Pancreas (tissue), 10 donors: ENCODE data around the gene KRT73. TPM values are rescaled to one million over a fixed set of nuclear protein-coding genes. Genes with fewer than 3 reads are reported as not detected.

ENCODE experiments used
- ATAC-seq, 4 donors: fragments of 200-7000 bp; cut with Tn5 transposase; one replicate each; pipeline versions ENCODE4 v1.8.0 to v1.9.1; 2020; ENCODE audit warnings: mild to moderate bottlenecking in 4 of 4, moderate library complexity in 4 of 4
- DNase-seq, 6 donors: peaks; one replicate each; pipeline ENCODE4 v3.0.0-alpha.2; 2020
- FAIRE-seq: peaks from 2 replicates; lab custom pipeline; 2012; peaks lifted over from hg19 to GRCh38; lab: Jason Lieb, UNC
- H3K27ac ChIP-seq, 4 donors: fragments of 200-600 bp; sonication (generic); 1 replicate in 3 of 4; 2 replicates in 1 of 4; pipeline versions ENCODE4 v1.5.0 to v1.8.0; 2020
- H3K27me3 ChIP-seq, 4 donors: fragments of 200-600 bp; one replicate each; pipeline ENCODE4 v1.8.0; 2021
- H3K36me3 ChIP-seq, 3 donors: fragments of 200-600 bp; sonication (generic) in 1 of 3; one replicate each; pipeline versions ENCODE4 v1.5.0 to v1.8.0; 2020 to 2021
- H3K4me1 ChIP-seq, 3 donors: fragments of 200-600 bp; one replicate each; pipeline ENCODE4 v1.8.0; 2021
- H3K4me3 ChIP-seq, 4 donors: fragments of 200-600 bp; sonication (generic) in 2 of 4; one replicate each; pipeline versions ENCODE4 v1.5.0 to v1.8.0; 2020 to 2021
- H3K9me3 ChIP-seq, 4 donors: fragments of 200-600 bp; one replicate each; pipeline ENCODE4 v1.8.0; 2021
- CTCF ChIP-seq, 4 donors: fragments of 200-600 bp; sonication (generic) in 3 of 4; IDR thresholded peaks; one replicate each; pipeline versions ENCODE4 v1.5.0 to v1.8.0; 2021; ENCODE audit warnings: antibody characterized with exemption in 4 of 4
- WGBS, 2 donors: extraction: QIAGEN DNeasy Blood & Tissue Kit; methylation state at CpG; one replicate each; pipeline ENCODE4 v1.1.7; 2013; 5-methylcytosine and 5-hydroxymethylcytosine counted together
- intact Hi-C, 3 donors: fragments of 100-400 bp; cut with DNase I; formaldehyde crosslinking; loops; one replicate each; pipeline versions ENCODE4 v1.11.1 to v1.14.2; 2022
- polyA plus RNA-seq, 2 donors: library from polyadenylated mRNA; stranded (reverse); fragments of 200-250 nt; gene quantifications; one replicate each; pipeline ENCODE4 v1.2.3, GENCODE V29; 2013
- total RNA-seq, 6 donors: library from RNA; stranded (reverse); fragmentation: NEBNext Ultra II Directional in 4 of 6; extraction: Animal tissue kit (Norgen Biotek cat#: 25700) in 4 of 6; gene quantifications; one replicate each; pipeline versions ENCODE4 v1.2.1 to v1.2.4, GENCODE V29; 2021 to 2023
- donor health status: healthy with polysubstance abuse.
- donor health status: DM: no; HTN: no; CAD: no; lungs with moderate emphysema.
- donor health status: DM: no; HTN: no; CAD: no.
- donor health status: control.
- donor health status: control.
- donor health status: Bipolar disorder and iron deficiency.
- donor health status: DM: yes; HTN: yes; CAD: no.
- donor health status: DM: no; HTN: no; CAD: no.
- donor health status: DM: no; HTN: no; CAD: no.
- donor health status: DM: yes; HTN: yes; CAD: no.

The KRT73 gene
- total and polyA plus RNA-seq, 8 donors, result not detected

- ATAC-seq (peak in 2 of 4 donors; percentile 18 to 30), DNase-seq (no peak), FAIRE-seq (no peak)
- Histone ChIP-seq H3K4me3 (no peak overlapping the region), H3K9me3 (no peaks in the 10 kb centered on the region), H3K27ac (no peak overlapping the region), H3K4me1 (no peaks in the 10 kb centered on the region), H3K27me3 (peaks cover 0 to 7% (median 0%) of the 10 kb centered on the region in 4 donors), H3K36me3 (no peaks in the 10 kb centered on the region)
- TF ChIP-seq CTCF (IDR thresholded peaks at IDR 0.05), result no peak
- 34 to 44% methylated on average over 6 of the region's 6 CpGs for WGBS, 2 donors
- intact Hi-C loops, result no loop called here
Observed at GRCh38 chr12:52655251-52655650, 36.9 kb upstream of the KRT73 start.

GRCh38 chr12:52651726-52652261, 33.4 kb upstream of the KRT73 start, which contains the start of gene KRT2:
KRT2 (minus strand) TSS chr12:52652211; CDS start chr12:52652142, 69 bp downstream.
- no peaks in the 10 kb centered on the region for H3K4me1 ChIP-seq
- H3K4me3 ChIP-seq, result no peak within 1 kb of the TSS
- H3K36me3 ChIP-seq, result no peaks in the 10 kb centered on the region
- FAIRE-seq (no peak), ATAC-seq (no peak), DNase-seq (no peak)
- no peak within 1 kb of the TSS for H3K27ac ChIP-seq
- intact Hi-C loops, result no loop called here
- TF ChIP-seq CTCF (IDR thresholded peaks at IDR 0.05), result no peak
- H3K27me3 ChIP-seq, result peaks cover 0 to 7% (median 0%) of the 10 kb centered on the region in 4 donors
- no peaks in the 10 kb centered on the region for H3K9me3 ChIP-seq
- WGBS, 2 donors, result 93 to 95% methylated on average over 16 of the region's 16 CpGs

- H3K4me3 ChIP-seq, result no peak overlapping the region
- no peak for DNase-seq
- no peak overlapping the region for H3K27ac ChIP-seq
Observed at GRCh38 chr12:52650520-52651081, 32.2 kb upstream of the KRT73 start.

GRCh38 chr12:52649066-52649465, 30.7 kb upstream of the KRT73 start:
- Histone ChIP-seq H3K36me3 (no peaks in the 10 kb centered on the region), H3K4me3 (no peak overlapping the region), H3K4me1 (no peaks in the 10 kb centered on the region), H3K27me3 (peaks cover 0 to 6% (median 0%) of the 10 kb centered on the region in 4 donors), H3K9me3 (no peaks in the 10 kb centered on the region), H3K27ac (no peak overlapping the region)
- TF ChIP-seq CTCF (IDR thresholded peaks at IDR 0.05), result no peak
- WGBS, 2 donors, result 53% methylated on average over 6 of the region's 6 CpGs
- intact Hi-C loops, result no loop called here
- FAIRE-seq (no peak), DNase-seq (no peak), ATAC-seq (no peak)

More at GRCh38 chr12:52650520-52651081, 32.2 kb upstream of the KRT73 start:
- H3K4me1 ChIP-seq, result no peaks in the 10 kb centered on the region
- 68 to 74% methylated on average over 12 of the region's 12 CpGs for WGBS, 2 donors
- no peaks in the 10 kb centered on the region for H3K36me3 ChIP-seq
- H3K9me3 ChIP-seq, result no peaks in the 10 kb centered on the region
- TF ChIP-seq CTCF (IDR thresholded peaks at IDR 0.05), result no peak
- intact Hi-C loops, result no loop called here
- FAIRE-seq (no peak), ATAC-seq (no peak)
- H3K27me3 ChIP-seq, result peaks cover 0 to 7% (median 0%) of the 10 kb centered on the region in 4 donors

- no peak for DNase-seq
- Histone ChIP-seq H3K36me3 (no peaks in the 10 kb centered on the region), H3K27ac (no peak overlapping the region), H3K4me3 (no peak overlapping the region), H3K9me3 (no peaks in the 10 kb centered on the region), H3K4me1 (no peaks in the 10 kb centered on the region), H3K27me3 (no peaks in the 10 kb centered on the region)
- intact Hi-C loops, result no loop called here
- TF ChIP-seq CTCF (IDR thresholded peaks at IDR 0.05), result no peak
- WGBS, 2 donors, result 92 to 96% methylated on average over 8 of the region's 8 CpGs
- no peak for ATAC-seq
- no peak for FAIRE-seq
Observed at GRCh38 chr12:52648012-52648550, 29.7 kb upstream of the KRT73 start.
